Neural cell (in vitro differentiated cells): ENCODE results near the gene TJP1. TPM values are rescaled to one million over a fixed set of nuclear protein-coding genes. Genes with fewer than 3 reads are reported as not detected.

Experiments
- H2AFZ ChIP-seq: fragments of 200-600, 300-800 bp; sonication (generic), shearing (Covaris generic); 2 replicates; pipeline ENCODE4 v1.6.0; 2014; ENCODE audit warnings: low read depth, mild to moderate bottlenecking, antibody characterized with exemption, low read length, moderate library complexity
- H3F3A ChIP-seq: fragments of 200-600 bp; shearing (Covaris generic); 2 replicates; pipeline ENCODE4 v1.6.1; 2016; ENCODE audit warnings: mild to moderate bottlenecking, moderate library complexity, mixed read lengths, antibody characterized with exemption, low read length; ENCODE audit not compliant: insufficient read depth, poor library complexity, severe bottlenecking
- H3K27ac ChIP-seq: fragments of 200-600, 300-800 bp; sonication (generic), shearing (Covaris generic); 2 replicates; pipeline ENCODE4 v1.5.1; 2014; ENCODE audit warnings: mild to moderate bottlenecking, low read length, moderate library complexity
- H3K27me3 ChIP-seq: fragments of 300-800, 200-600 bp; sonication (generic), shearing (Covaris generic); 2 replicates; pipeline ENCODE4 v1.6.0; 2014; ENCODE audit warnings: mild to moderate bottlenecking, low read depth, low read length, moderate library complexity; ENCODE audit not compliant: insufficient read depth
- H3K36me3 ChIP-seq: fragments of 300-800, 200-600 bp; sonication (generic), shearing (Covaris generic); 2 replicates; pipeline ENCODE4 v1.5.1; 2014; ENCODE audit warnings: mild to moderate bottlenecking, antibody characterized with exemption, low read length, moderate library complexity; ENCODE audit not compliant: insufficient read depth
- H3K4me2 ChIP-seq: fragments of 300-800, 200-600 bp; sonication (generic), shearing (Covaris generic); 2 replicates; pipeline ENCODE4 v1.6.0; 2014; ENCODE audit warnings: mild to moderate bottlenecking, low read length
- H3K4me3 ChIP-seq: fragments of 300-800, 200-600 bp; sonication (generic), shearing (Covaris generic); 2 replicates; pipeline ENCODE4 v1.5.1; 2014; ENCODE audit warnings: mild to moderate bottlenecking, low read length, moderate library complexity
- H3K79me2 ChIP-seq: fragments of 200-600 bp; shearing (Covaris generic); replicated peaks from 2 replicates; pipeline ENCODE4 v1.6.0; 2014; ENCODE audit warnings: mild to moderate bottlenecking, low read length, moderate library complexity; ENCODE audit not compliant: insufficient read depth
- H3K9ac ChIP-seq: fragments of 300-800, 200-600 bp; sonication (generic), shearing (Covaris generic); 2 replicates; pipeline ENCODE4 v1.6.1; 2016; ENCODE audit warnings: mild to moderate bottlenecking, low read length, mixed read lengths
- H3K9me2 ChIP-seq: fragments of 200-600 bp; shearing (Covaris generic); 2 replicates; pipeline ENCODE4 v1.6.1; 2016; ENCODE audit warnings: mild to moderate bottlenecking, low read length, mixed read lengths; ENCODE audit not compliant: insufficient read depth
- H3K9me3 ChIP-seq: fragments of 200-600, 300-800 bp; sonication (generic), shearing (Covaris generic); 2 replicates; pipeline ENCODE4 v1.6.1; 2016; ENCODE audit warnings: mild to moderate bottlenecking, mixed run types, low read length, moderate library complexity, mixed read lengths
- H4K20me1 ChIP-seq: fragments of 200-600 bp; shearing (Covaris generic); 2 replicates; pipeline ENCODE4 v1.6.1; 2016; ENCODE audit warnings: mild to moderate bottlenecking, mixed run types; ENCODE audit not compliant: insufficient read depth
- CTCF ChIP-seq: fragments of 450-650 bp; IDR thresholded peaks from 2 replicates; pipeline ENCODE4 v1.5.1; 2014; ENCODE audit warnings: antibody characterized with exemption, mild to moderate bottlenecking, moderate library complexity; ENCODE audit not compliant: poor library complexity, severe bottlenecking
- EP300 ChIP-seq: fragments of 450-650 bp; conservative IDR thresholded peaks from 2 replicates; pipeline ENCODE4 v1.6.1; 2014; ENCODE audit warnings: antibody characterized with exemption, mild to moderate bottlenecking, moderate library complexity; ENCODE audit not compliant: poor library complexity, severe bottlenecking
- EZH2 ChIP-seq: fragments of 200-600, 300-800 bp; shearing (Covaris generic), sonication (generic); IDR thresholded peaks from 2 replicates; pipeline ENCODE4 v1.6.1; 2014; ENCODE audit warnings: antibody characterized with exemption, low read length, borderline replicate concordance, mild to moderate bottlenecking; ENCODE audit not compliant: insufficient read depth, poor library complexity, severe bottlenecking
- MXI1 ChIP-seq: fragments of 450-650 bp; conservative IDR thresholded peaks from 2 replicates; pipeline ENCODE4 v1.6.1; 2014; ENCODE audit warnings: antibody characterized with exemption, mild to moderate bottlenecking; ENCODE audit not compliant: poor library complexity, severe bottlenecking
- POLR2AphosphoS5 ChIP-seq: IDR thresholded peaks from 2 replicates; pipeline ENCODE4 v1.6.1; 2012
- RAD21 ChIP-seq: fragments of 450-650 bp; conservative IDR thresholded peaks from 2 replicates; pipeline ENCODE4 v1.6.1; 2014; ENCODE audit warnings: antibody characterized with exemption, mild to moderate bottlenecking, moderate library complexity
- SMC3 ChIP-seq: fragments of 450-650 bp; conservative IDR thresholded peaks from 2 replicates; pipeline ENCODE4 v1.6.1; 2014; ENCODE audit warnings: antibody characterized with exemption, mild to moderate bottlenecking, moderate library complexity; ENCODE audit not compliant: poor library complexity
- TAF1 ChIP-seq: IDR thresholded peaks from 2 replicates; pipeline ENCODE4 v1.6.1; 2012; ENCODE audit warnings: low read depth
- polyA plus RNA-seq: library from polyadenylated mRNA; depleted of rRNA; stranded (reverse); fragments of >200 nt; gene quantifications from 2 replicates; pipeline ENCODE4 v1.2.3, GENCODE V29; 2014
- TF ChIP-seq, protein P1 (sequence below): IDR thresholded peaks from 2 replicates; pipeline ENCODE4 v1.6.1; 2012; ENCODE audit warnings: borderline replicate concordance

TJP1 gene
- polyA plus RNA-seq, 1 donor from 2014 or later, result 6.2 TPM

GRCh38 chr15:29792426-29793159, 29.7 kb downstream of the TJP1 start (continued):
- TF ChIP-seq, protein P1, sequence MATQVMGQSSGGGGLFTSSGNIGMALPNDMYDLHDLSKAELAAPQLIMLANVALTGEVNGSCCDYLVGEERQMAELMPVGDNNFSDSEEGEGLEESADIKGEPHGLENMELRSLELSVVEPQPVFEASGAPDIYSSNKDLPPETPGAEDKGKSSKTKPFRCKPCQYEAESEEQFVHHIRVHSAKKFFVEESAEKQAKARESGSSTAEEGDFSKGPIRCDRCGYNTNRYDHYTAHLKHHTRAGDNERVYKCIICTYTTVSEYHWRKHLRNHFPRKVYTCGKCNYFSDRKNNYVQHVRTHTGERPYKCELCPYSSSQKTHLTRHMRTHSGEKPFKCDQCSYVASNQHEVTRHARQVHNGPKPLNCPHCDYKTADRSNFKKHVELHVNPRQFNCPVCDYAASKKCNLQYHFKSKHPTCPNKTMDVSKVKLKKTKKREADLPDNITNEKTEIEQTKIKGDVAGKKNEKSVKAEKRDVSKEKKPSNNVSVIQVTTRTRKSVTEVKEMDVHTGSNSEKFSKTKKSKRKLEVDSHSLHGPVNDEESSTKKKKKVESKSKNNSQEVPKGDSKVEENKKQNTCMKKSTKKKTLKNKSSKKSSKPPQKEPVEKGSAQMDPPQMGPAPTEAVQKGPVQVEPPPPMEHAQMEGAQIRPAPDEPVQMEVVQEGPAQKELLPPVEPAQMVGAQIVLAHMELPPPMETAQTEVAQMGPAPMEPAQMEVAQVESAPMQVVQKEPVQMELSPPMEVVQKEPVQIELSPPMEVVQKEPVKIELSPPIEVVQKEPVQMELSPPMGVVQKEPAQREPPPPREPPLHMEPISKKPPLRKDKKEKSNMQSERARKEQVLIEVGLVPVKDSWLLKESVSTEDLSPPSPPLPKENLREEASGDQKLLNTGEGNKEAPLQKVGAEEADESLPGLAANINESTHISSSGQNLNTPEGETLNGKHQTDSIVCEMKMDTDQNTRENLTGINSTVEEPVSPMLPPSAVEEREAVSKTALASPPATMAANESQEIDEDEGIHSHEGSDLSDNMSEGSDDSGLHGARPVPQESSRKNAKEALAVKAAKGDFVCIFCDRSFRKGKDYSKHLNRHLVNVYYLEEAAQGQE, result no peak
- TF ChIP-seq RAD21 (no peak), TAF1 (no peak), EP300 (no peak)

- Histone ChIP-seq H3K79me2 (peaks cover 5% of the 10 kb centered on the region), H3K4me3 (no peak overlapping the region), H3K9me2 (no peaks in the 10 kb centered on the region), H3K27ac (no peak overlapping the region), H3F3A (no peaks in the 10 kb centered on the region), H3K36me3 (no peaks in the 10 kb centered on the region), H3K4me2 (no peak overlapping the region), H3K9ac (no peak overlapping the region), H4K20me1 (no peaks in the 10 kb centered on the region), H3K9me3 (peaks cover 4% of the 10 kb centered on the region), H3K27me3 (no peaks in the 10 kb centered on the region), H2AFZ (no peak overlapping the region)
- no peak for TF ChIP-seq TAF1
- TF ChIP-seq, protein P1, result no peak
- no peak for TF ChIP-seq EZH2
- TF ChIP-seq RAD21, result no peak
- no peak for TF ChIP-seq CTCF
- TF ChIP-seq POLR2AphosphoS5, result no peak
- no peak for TF ChIP-seq MXI1
- no peak for TF ChIP-seq EP300
- no peak for TF ChIP-seq SMC3
These were observed 31.7 kb downstream of the TJP1 start for GRCh38 chr15:29790607-29791006.
